PC-3 (cell line): ENCODE results near the gene COL25A1. TPM values are rescaled to one million over a fixed set of nuclear protein-coding genes. Genes with fewer than 3 reads are reported as not detected.

ENCODE experiments used
- ATAC-seq: fragments of 200-7000 bp; cut with Tn5 transposase; 2 replicates; pipeline ENCODE4 v1.9.1; 2020; ENCODE audit warnings: mild to moderate bottlenecking, moderate library complexity
- BruUV-seq: library from RNA; stranded (reverse); fragments of 400-500 nt; replicated peaks from 2 replicates; lab custom pipeline; 2021; lab: Mats Ljungman, UMichigan
- CTCF ChIA-PET: fragments of 300-600 bp; sonication (Branson Sonifier 250); formaldehyde crosslinking; loops from one replicate; lab custom pipeline; 2022; ENCODE audit warnings: antibody characterized with exemption; lab: Charles Lee
- POLR2A ChIA-PET: fragments of 300-600 bp; sonication (Branson Sonifier 250); formaldehyde crosslinking; loops from one replicate; lab custom pipeline; 2022; ENCODE audit warnings: antibody characterized with exemption; ENCODE audit not compliant: unreplicated experiment; lab: Charles Lee
- DNase-seq: peaks from one replicate; pipeline ENCODE4 v3.0.0-alpha.2; 2015
- H2AFZ ChIP-seq: fragments of 300-600 bp; sonication (generic); 2 replicates; pipeline ENCODE4 v1.6.0; 2016; ENCODE audit warnings: antibody characterized with exemption, low read length
- H3F3A ChIP-seq: fragments of 300-600 bp; sonication (generic); one replicate; pipeline ENCODE4 v1.6.0; 2017; ENCODE audit warnings: antibody characterized with exemption, low read length, control low read depth, mild to moderate bottlenecking; ENCODE audit not compliant: unreplicated experiment
- H3K27ac ChIP-seq: fragments of 300-600 bp; sonication (generic); 2 replicates; pipeline ENCODE4 v1.5.1; 2016; ENCODE audit warnings: mild to moderate bottlenecking, low read length
- H3K27me3 ChIP-seq: fragments of 300-600 bp; sonication (generic); 2 replicates; pipeline ENCODE4 v1.6.1; 2016; ENCODE audit warnings: low read length, mixed read lengths
- H3K36me3 ChIP-seq: fragments of 300-600 bp; sonication (generic); 2 replicates; pipeline ENCODE4 v1.6.1; 2016; ENCODE audit warnings: low read depth, mixed run types, low read length, mixed read lengths
- H3K4me1 ChIP-seq: fragments of 300-600 bp; sonication (generic); 2 replicates; pipeline ENCODE4 v1.5.1; 2016; ENCODE audit warnings: low read length; ENCODE audit not compliant: insufficient read depth
- H3K4me2 ChIP-seq: fragments of 300-600 bp; sonication (generic); 2 replicates; pipeline ENCODE4 v1.6.0; 2016; ENCODE audit warnings: low read length
- H3K4me3 ChIP-seq: fragments of 300-600 bp; sonication (generic); 2 replicates; pipeline ENCODE4 v1.5.1; 2016; ENCODE audit warnings: mild to moderate bottlenecking, low read length, mixed read lengths
- H3K79me2 ChIP-seq: fragments of 300-600 bp; sonication (generic); 2 replicates; pipeline ENCODE4 v1.6.1; 2017; ENCODE audit warnings: low read length, mixed read lengths
- H3K9ac ChIP-seq: fragments of 300-600 bp; sonication (generic); 2 replicates; pipeline ENCODE4 v1.6.0; 2016; ENCODE audit warnings: mild to moderate bottlenecking, low read length
- H3K9me2 ChIP-seq: fragments of 300-600 bp; sonication (generic); replicated peaks from 2 replicates; pipeline ENCODE4 v1.6.1; 2016; ENCODE audit warnings: mixed run types, low read length, mixed read lengths
- H3K9me3 ChIP-seq: fragments of 300-600 bp; sonication (generic); 2 replicates; pipeline ENCODE4 v1.6.1; 2016; ENCODE audit warnings: low read length, mixed read lengths
- H4K20me1 ChIP-seq: fragments of 300-600 bp; sonication (generic); 2 replicates; pipeline ENCODE4 v1.6.1; 2016; ENCODE audit warnings: low read length, mixed read lengths
- CTCF ChIP-seq: fragments of 300-600 bp; sonication (generic); conservative IDR thresholded peaks from 2 replicates; pipeline ENCODE4 v1.5.1; 2017; ENCODE audit warnings: antibody characterized with exemption, low read depth, mild to moderate bottlenecking, low read length
- EZH2 ChIP-seq: fragments of 300-600 bp; sonication (generic); IDR thresholded peaks from one replicate; pipeline ENCODE4 v1.6.1; 2017; ENCODE audit warnings: antibody characterized with exemption, mild to moderate bottlenecking, low read length; ENCODE audit not compliant: unreplicated experiment
- EZH2phosphoT487 ChIP-seq: fragments of 300-600 bp; sonication (generic); IDR thresholded peaks from 2 replicates; pipeline ENCODE4 v1.6.1; 2018; ENCODE audit warnings: mild to moderate bottlenecking, antibody characterized with exemption, low read length, borderline replicate concordance
- intact Hi-C: fragments of 100-400 bp; cut with micrococcal nuclease; formaldehyde crosslinking; loops from 2 replicates; pipeline ENCODE4 v1.9.0; 2023
- total RNA-seq: library from RNA; depleted of rRNA; stranded (reverse); fragments of >200 nt; gene quantifications from 2 replicates; pipeline ENCODE4 v1.2.3, GENCODE V29; 2014

The COL25A1 gene
- total RNA-seq, 1 experiment from 2014 or later, result not detected

- intact Hi-C loops, result no loop called here
- H3K79me2 ChIP-seq, result no peaks in the 10 kb centered on the region
- BruUV-seq, result no TSS peak
- no peak for DNase-seq
- H3K27me3 ChIP-seq, result peaks cover 4% of the 10 kb centered on the region; the same call in 1 of the 2 replicates
- H4K20me1 ChIP-seq, result no peaks in the 10 kb centered on the region
- TF ChIP-seq EZH2phosphoT487, result no peak
- TF ChIP-seq CTCF, result no peak
- TF ChIP-seq EZH2, result no peak
- ATAC-seq, result no peak
- H3K36me3 ChIP-seq, result no peaks in the 10 kb centered on the region
- H3F3A ChIP-seq, result no peaks in the 10 kb centered on the region
- H3K9me2 ChIP-seq, result no peaks in the 10 kb centered on the region
- no peaks in the 10 kb centered on the region for H3K4me1 ChIP-seq
- H3K27ac ChIP-seq, result no peak overlapping the region
- H3K9me3 ChIP-seq, result no peaks in the 10 kb centered on the region
- no peak overlapping the region for H2AFZ ChIP-seq
- H3K4me3 ChIP-seq, result no peak overlapping the region
- no peak overlapping the region for H3K4me2 ChIP-seq
- no peak overlapping the region for H3K9ac ChIP-seq
- CTCF ChIA-PET, result no interaction called here
- POLR2A ChIA-PET, result no interaction called here
Measured at GRCh38 chr4:108799306-108799705, 503.2 kb downstream of the COL25A1 start.

- H2AFZ ChIP-seq, result no peak overlapping the region
- H3K4me1 ChIP-seq, result no peaks in the 10 kb centered on the region
- H3K4me3 ChIP-seq, result no peak overlapping the region
- no peaks in the 10 kb centered on the region for H4K20me1 ChIP-seq
- POLR2A ChIA-PET, result no interaction called here
- no peaks in the 10 kb centered on the region for H3K9me2 ChIP-seq
- H3K27ac ChIP-seq, result no peak overlapping the region
- no peaks in the 10 kb centered on the region for H3K9me3 ChIP-seq
- intact Hi-C loops, result no loop called here
- ATAC-seq, result no peak
- CTCF ChIA-PET, result no interaction called here
- no peak overlapping the region for H3K4me2 ChIP-seq
- BruUV-seq, result no TSS peak
- no peak overlapping the region for H3K9ac ChIP-seq
- no peaks in the 10 kb centered on the region for H3K36me3 ChIP-seq
- no peaks in the 10 kb centered on the region for H3F3A ChIP-seq
- no peak for DNase-seq
- no peak for TF ChIP-seq CTCF
- no peak for TF ChIP-seq EZH2phosphoT487
- no peak for TF ChIP-seq EZH2
- no peaks in the 10 kb centered on the region for H3K27me3 ChIP-seq
- no peaks in the 10 kb centered on the region for H3K79me2 ChIP-seq
Measured at GRCh38 chr4:108796173-108796572, 506.3 kb downstream of the COL25A1 start.

- Histone ChIP-seq H3K79me2 (no peaks in the 10 kb centered on the region), H2AFZ (no peak overlapping the region), H3K4me1 (no peaks in the 10 kb centered on the region), H3K27me3 (no peaks in the 10 kb centered on the region), H3K36me3 (no peaks in the 10 kb centered on the region), H3K4me3 (no peak overlapping the region), H4K20me1 (no peaks in the 10 kb centered on the region), H3K9me2 (no peaks in the 10 kb centered on the region), H3K27ac (no peak overlapping the region), H3F3A (no peaks in the 10 kb centered on the region), H3K4me2 (no peak overlapping the region), H3K9ac (no peak overlapping the region), H3K9me3 (no peaks in the 10 kb centered on the region)
- ATAC-seq, result no peak
- DNase-seq, result no peak
- ChIA-PET POLR2A (no interaction called here), CTCF (no interaction called here)
- BruUV-seq, result no TSS peak
- no peak for TF ChIP-seq EZH2phosphoT487
- TF ChIP-seq CTCF, result no peak
- TF ChIP-seq EZH2, result no peak
- intact Hi-C loops, result no loop called here
Measured at GRCh38 chr4:108795733-108796132, 506.7 kb downstream of the COL25A1 start.
